Measurements from ENCODE around the gene COMP.
A peak's percentile ranks its signal among the peaks of the same experiment; 100 is the strongest.
"Not testable (repeated sequence)": the region's sequence is repeated elsewhere in the genome, so short reads cannot be mapped to it uniquely, and the experiment has no call there.

The COMP gene

DNA sequence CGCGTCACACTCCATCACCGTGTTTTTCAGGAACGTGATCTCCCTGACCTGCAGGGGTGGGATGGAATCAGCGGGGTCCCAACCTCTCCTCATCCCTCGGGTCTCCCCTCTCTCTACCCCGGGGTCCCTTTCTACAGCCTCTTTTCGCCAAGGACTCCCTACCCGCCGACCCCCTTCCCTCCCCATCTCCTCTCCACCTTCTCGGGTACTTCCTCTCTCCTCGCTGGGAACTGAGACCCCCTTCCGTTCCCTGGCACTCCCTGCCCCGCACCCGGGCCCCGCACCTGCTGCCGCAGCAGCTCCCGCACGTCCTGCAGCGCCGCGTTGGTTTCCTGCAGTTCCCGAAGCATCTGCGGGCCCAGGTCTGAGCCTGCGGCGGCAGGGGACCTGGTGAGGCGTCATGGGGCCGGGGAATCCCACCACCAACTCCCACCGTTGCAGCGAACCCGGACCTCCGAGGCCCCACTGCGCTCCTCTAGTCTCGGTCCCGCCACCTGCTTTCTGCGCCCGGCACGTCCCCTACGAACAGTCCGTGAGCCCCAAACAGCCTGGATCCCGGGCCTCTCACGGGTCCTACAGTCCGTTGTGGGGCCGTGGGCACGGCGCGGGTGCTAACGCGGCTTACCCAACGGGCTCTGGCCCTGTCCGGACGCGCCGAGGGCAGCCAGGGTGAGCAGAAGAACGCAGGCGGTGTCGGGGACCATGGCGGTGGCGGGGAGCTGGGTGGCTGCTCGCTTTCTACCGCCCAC is at the start of gene COMP:
COMP (minus strand) TSS at position 740 of the 749 bp plus-strand sequence; CDS start at position 704, 36 bp downstream.
- no peak for DNase-seq

- DNase-seq = no peak
Measured at GRCh38 chr19:18840288-18841267, 49.5 kb upstream of the COMP start.

DNA sequence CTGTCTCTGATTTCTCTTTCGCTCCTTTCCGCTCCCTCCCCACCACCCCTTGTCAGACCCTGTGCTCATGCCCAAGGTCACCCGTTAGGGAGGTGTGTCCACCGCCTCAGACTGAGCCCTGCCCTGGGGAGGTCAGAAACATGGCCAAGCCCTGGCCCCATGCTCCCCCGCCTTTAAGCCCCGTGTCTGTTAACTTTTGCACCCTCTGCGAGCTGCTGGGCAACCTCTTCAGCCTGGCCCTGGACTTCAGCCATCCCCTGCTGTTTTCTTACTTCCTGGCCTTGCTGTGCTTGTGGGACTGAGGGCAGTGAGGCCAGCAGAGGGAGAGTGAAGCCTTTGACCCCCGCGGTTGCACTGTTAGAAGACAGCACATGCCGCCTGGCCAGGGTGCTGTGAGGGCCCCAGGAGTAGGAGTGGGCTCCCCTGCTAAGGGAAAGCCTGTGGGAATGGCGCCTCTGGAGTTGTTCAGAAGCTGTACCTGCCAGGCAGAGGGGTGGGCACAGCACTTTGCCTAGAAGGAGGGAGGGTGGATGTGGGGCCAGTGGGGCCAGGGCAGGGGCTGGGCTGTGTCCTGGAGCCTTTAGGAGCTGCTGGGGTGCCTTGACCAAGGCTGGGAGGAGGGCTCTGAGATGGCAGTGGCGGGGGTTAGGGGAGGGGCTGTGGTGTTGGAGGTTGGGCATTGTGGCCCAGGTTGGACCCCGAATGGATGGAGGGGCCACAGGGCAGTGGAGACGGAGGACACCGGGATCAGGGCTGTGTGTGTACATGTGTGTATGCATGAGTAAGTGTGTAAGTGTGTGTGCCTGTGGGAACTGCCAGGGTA is 48.6 kb upstream of the COMP start:
- no peak for DNase-seq

DNA sequence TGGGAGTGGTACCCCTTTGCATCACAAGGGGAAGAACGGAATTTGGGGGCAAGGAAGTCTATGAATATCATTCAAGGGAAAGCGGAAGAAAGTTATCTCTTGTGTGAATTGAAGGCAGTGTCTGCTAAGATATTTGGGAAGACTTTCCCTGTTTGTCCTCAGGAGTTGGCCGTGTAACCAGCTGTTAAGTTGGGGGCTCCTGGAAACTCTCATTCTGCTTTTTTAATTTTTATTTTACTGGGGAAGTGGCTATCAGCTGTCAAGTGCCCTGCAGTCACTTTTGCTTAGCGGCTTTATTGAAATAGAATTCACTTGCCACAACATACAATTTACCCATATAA is 43.5 kb upstream of the COMP start:
- no peak for DNase-seq

DNA sequence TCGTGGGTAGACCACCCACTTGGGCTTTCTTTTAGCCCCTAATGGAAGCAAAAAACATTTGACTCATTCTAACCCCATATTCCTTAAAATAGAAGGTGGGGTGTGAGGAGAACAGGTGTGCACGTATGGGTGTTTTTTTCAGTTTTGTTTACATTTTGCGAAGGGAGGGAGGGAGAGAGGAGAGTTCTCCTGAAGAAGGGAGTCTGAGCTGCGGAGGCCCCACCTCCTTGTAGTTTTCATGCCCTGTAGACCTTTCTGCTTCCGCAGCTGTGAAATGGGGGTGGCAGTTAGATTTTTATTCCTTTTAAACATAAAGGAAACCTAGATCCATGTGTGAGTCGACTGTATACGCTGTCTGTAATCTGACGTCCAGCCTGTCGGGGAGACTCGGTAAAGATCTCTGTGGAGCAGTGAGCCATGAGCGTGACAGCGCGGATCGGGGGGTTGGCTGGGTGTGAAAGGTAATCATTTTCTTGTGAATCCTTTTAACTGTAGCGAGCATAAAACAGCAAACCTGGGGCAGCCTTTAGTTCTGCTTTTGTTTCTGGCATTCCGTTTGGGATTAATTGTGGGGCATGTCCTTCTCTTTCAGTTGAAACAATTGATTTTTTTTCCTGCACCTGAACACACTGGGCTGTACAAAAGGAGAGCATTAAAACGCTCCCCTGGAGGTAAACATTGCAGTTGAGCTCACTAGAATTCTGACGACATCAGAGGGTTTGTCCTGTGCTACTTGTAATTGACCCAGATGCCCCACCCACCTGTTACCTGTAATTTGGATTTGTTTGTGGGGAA is 42.9 kb upstream of the COMP start:
- DNase-seq = no peak

GRCh38 chr19:18833141-18833476 is 42.0 kb upstream of the COMP start:
- no peak for DNase-seq

GRCh38 chr19:18832306-18833140 is 41.4 kb upstream of the COMP start:
- DNase-seq = peak in 1 of 2 donors; percentile 20

- DNase-seq = peak; percentile 78 to 80
Measured at GRCh38 chr19:18831524-18832305, 40.6 kb upstream of the COMP start, which contains the start of gene UPF1. UPF1 (plus strand) TSS chr19:18831959; CDS start chr19:18832210, 251 bp downstream.

DNA sequence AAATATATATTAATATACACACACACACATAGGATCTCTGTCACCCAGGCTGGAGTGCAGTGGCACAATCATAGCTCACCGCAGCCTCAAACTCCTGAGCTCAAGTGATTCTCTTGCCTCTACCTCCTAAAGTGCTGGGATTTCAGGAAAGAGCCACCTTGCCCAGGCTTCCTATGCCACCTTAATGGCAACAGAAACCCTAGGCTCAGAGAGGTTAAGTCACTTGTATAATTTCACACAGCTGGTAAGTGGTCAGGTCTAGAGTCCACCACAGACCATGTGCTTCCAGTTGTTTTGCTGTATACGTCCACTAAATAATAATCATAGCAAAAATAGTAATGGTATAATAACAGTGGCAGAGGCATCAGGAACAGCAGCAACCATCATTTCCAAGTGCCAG is 39.4 kb upstream of the COMP start:
- no peak for DNase-seq

GRCh38 chr19:18828786-18829185 is 37.7 kb upstream of the COMP start:
- no peak for DNase-seq

DNA sequence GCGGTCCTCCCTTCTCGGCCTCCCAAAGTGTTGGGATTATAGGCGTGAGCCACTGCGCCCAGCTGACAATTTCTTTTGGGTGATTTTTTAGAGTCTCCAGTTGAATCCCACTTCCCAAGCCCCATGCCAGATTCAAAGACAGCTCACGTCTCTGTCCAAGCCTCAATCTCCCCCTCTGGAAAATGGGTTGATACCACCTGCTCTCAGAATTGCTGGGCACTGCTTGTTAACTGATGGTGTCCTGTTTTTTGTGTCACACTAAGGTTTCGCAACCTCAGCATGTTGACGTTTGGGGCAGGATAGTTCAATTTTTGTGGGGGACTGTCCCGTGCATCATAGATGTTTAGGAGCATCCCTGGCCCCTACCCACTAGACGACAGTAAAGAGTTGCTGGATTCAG is 26.5 kb upstream of the COMP start:
- DNase-seq = no peak

- DNase-seq = not testable (repeated sequence)
Measured at GRCh38 chr19:18816645-18817044, 25.5 kb upstream of the COMP start.

DNA sequence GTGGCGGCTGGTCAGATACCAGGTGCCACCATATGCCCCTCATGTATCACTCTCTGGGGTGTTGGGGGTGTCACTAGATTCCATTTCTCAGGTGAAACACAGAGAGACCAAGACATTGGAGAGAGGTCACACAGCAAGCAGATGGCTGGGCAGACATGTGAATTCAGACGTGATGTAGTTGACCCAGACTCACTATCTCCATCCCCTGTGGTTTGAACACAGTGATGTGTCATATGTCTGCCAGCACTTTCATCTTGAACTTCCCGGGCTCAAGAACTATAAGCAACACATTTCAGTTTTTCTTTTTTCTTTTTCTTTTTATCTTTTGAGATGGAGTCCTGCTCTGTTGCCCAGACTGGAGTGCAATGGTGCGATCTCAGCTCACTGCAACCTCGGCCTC is 24.6 kb upstream of the COMP start:
- DNase-seq = no peak

DNA sequence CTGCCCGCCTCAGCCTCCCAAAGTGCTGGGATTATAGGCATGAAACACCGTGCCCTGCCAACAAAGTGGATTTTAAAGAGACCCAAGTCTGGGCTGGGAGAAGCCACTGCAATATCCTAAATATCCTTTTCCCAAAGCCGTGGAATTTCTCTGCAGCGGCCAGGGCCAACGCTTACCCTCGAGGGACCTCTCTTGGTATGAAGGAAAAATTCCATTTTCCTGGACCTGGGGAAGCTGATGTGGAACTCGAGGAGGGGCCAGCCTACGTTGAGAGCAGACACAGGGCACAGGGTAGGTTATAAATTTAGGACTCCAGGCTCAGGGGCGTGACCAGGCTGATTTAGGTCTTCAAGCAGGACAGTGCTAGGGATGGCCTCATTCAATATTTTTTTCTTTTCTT is 23.0 kb upstream of the COMP start:
- no peak for DNase-seq

DNA sequence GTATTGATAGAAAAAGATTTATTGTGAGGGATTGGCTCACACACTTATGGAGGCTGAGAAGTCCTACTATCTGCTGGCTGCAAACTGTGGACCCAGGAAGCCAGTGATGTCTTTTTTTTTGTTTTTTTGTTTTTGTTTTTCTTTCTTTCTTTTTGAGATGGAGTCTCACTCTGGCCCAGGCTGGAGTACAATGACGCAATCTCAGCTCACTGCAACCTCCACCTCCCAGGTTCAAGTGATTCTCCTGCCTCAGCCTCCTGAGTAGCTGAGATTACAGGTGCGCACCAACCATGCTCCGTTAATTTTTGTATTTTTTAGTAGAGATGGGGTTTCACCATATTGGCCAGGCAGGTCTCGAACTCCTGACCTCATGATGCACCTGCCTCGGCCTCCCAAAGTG is 20.5 kb upstream of the COMP start:
- DNase-seq = not testable (repeated sequence)

- peak in 1 of 2 donors; percentile 19 for DNase-seq
Measured at GRCh38 chr19:18809149-18809868, 18.2 kb upstream of the COMP start.

DNA sequence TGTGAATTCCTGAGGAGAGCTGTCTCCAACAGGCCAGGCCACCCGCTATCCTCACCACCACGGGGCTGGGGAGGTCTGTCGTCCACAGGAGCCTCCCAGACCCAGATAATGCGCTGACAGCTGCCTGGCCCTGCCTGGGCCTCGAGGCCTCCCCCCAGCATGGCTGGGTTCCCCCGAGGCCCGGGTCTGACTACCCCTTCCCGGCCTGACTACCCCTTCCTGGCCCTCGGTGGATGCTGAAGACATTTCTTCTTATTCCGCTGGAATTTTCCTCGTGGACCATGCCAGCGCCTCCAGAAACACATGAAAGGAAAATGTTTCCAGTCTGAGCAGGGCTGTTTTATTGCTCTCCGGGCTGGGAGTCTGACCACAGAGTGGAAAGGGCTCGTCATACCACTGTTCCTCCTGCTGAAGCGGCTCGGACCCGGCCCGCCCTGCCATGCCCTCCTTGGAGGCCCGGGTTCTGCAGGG is 16.8 kb upstream of the COMP start:
- DNase-seq = no peak

DNA sequence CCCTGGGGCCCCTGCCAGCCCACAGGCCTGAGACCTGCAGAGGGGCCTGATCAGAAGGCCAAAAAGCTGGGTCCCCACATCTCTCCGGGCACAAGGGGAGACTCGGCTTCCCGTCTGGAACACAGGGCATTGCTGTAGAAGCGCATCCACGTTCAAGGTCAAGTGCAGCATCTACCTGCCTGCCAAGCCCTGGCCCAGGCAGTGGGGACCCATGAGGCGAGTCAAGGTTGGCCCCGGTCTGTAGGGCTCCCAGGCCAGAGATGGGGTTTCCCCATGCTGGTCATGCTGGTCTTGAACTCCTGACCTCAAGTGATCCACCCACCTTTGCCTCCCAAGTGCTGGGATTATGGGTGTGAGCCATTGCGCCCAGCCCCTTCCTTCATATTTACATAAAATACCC is 13.5 kb upstream of the COMP start:
- no peak for DNase-seq

GRCh38 chr19:18804139-18804601 is 13.1 kb upstream of the COMP start:
- no peak for DNase-seq

All from bone marrow (tissue), 2 donors.